ENCODE results near the gene EFNB1. TPM values are rescaled to one million over a fixed set of nuclear protein-coding genes. Genes with fewer than 3 reads are reported as not detected.

EFNB1 gene
- total RNA-seq, 1 experiment from 2014 or later: 31.1 TPM

- intact Hi-C loops (cut with micrococcal nuclease; ENCODE audit: unreplicated experiment): no loop called here
- Histone ChIP-seq H3K4me3 (no peak overlapping the region), H3K79me2 (ENCODE audit: low read depth) (no peaks in the 10 kb centered on the region), H2AFZ (no peak overlapping the region), H3K36me3 (ENCODE audit: low read depth) (no peaks in the 10 kb centered on the region), H3K9me2 (ENCODE audit: insufficient read depth) (no peaks in the 10 kb centered on the region), H3F3A (ENCODE audit: insufficient read depth, low read depth) (no peaks in the 10 kb centered on the region), H3K27me3 (ENCODE audit: insufficient read depth, low read depth) (no peaks in the 10 kb centered on the region), H3K4me2 (no peak overlapping the region), H3K4me1 (replicated peaks; ENCODE audit: insufficient read depth) (no peaks in the 10 kb centered on the region), H3K27ac (no peak overlapping the region), H4K20me1 (ENCODE audit: insufficient read depth) (no peaks in the 10 kb centered on the region), H3K9me3 (ENCODE audit: insufficient read depth, low read depth) (no peaks in the 10 kb centered on the region)
- CTCF ChIA-PET: no interaction called here
- no peak for DNase-seq
- POLR2A ChIA-PET (ENCODE audit: unreplicated experiment): no interaction called here
- TF ChIP-seq EZH2 (IDR thresholded peaks at IDR 0.05; ENCODE audit: low read depth) (no peak), CTCF (conservative IDR thresholded peaks at IDR 0.05) (no peak)
- no TSS peak for BruUV-seq (replicated peaks)
Measured at GRCh38 chrX:68877606-68878005, 48.8 kb downstream of the EFNB1 start.

GRCh38 chrX:68878977-68879645, 50.3 kb downstream of the EFNB1 start:
- Histone ChIP-seq H3F3A (ENCODE audit: insufficient read depth, low read depth) (no peaks in the 10 kb centered on the region), H4K20me1 (ENCODE audit: insufficient read depth) (no peaks in the 10 kb centered on the region), H3K27ac (no peak overlapping the region), H3K9me3 (ENCODE audit: insufficient read depth, low read depth) (no peaks in the 10 kb centered on the region), H3K4me1 (replicated peaks; ENCODE audit: insufficient read depth) (no peaks in the 10 kb centered on the region), H3K27me3 (ENCODE audit: insufficient read depth, low read depth) (no peaks in the 10 kb centered on the region), H3K4me2 (no peak overlapping the region), H3K79me2 (ENCODE audit: low read depth) (no peaks in the 10 kb centered on the region), H2AFZ (no peak overlapping the region), H3K36me3 (ENCODE audit: low read depth) (no peaks in the 10 kb centered on the region), H3K4me3 (no peak overlapping the region), H3K9me2 (ENCODE audit: insufficient read depth) (no peaks in the 10 kb centered on the region)
- ChIA-PET POLR2A (ENCODE audit: unreplicated experiment) (no interaction called here), CTCF (no interaction called here)
- intact Hi-C loops (cut with micrococcal nuclease; ENCODE audit: unreplicated experiment): no loop called here
- DNase-seq: peak in 1 of 2 experiments; percentile 9
- BruUV-seq (replicated peaks): no TSS peak
- TF ChIP-seq CTCF (conservative IDR thresholded peaks at IDR 0.05) (no peak), EZH2 (IDR thresholded peaks at IDR 0.05; ENCODE audit: low read depth) (no peak)

DNA sequence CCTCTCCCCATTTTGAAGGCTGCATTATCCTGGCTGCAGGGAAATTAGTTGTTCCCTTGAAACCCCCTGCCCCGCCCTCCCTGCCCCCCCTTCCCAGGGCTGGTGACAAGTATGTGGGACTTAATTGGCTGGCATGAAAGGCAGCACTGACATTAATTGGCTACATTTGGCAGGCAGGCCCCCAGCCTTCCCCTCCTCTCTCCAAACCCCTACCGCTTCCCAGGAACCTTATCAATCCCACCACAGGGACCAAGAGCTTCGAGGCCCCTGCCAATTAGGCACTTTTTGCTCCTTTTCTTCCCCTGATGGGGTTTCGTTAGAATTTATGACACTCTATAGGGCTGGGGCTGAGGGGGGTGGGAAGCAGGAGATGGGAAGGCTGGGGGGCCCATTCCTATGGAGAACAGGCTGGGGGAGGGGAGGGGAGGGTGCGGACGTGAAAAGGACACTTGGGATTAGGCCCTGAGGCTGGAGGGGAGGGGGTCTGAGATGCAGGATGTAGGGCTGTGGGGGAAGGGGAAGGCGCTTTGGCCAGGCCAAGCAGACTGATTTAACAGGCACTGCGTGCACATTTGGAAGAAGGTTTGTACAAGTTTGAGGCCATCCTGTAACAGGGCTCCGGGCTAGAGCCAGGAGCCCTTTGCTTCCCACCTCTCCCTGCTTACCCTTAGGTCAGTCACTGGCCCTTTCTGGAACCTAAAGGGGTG, 52.2 kb downstream of the EFNB1 start:
- CTCF ChIA-PET: no interaction called here
- Histone ChIP-seq H3K27ac (no peak overlapping the region), H3K36me3 (ENCODE audit: low read depth) (no peaks in the 10 kb centered on the region), H4K20me1 (ENCODE audit: insufficient read depth) (no peaks in the 10 kb centered on the region), H3K4me3 (no peak overlapping the region), H3K4me2 (no peak overlapping the region), H3K79me2 (ENCODE audit: low read depth) (no peaks in the 10 kb centered on the region), H3K4me1 (replicated peaks; ENCODE audit: insufficient read depth) (no peaks in the 10 kb centered on the region), H3K27me3 (ENCODE audit: insufficient read depth, low read depth) (0 out of 2 replicates have a peak, but pooled peaks cover 10% of the 10 kb centered on the region), H3K9me3 (ENCODE audit: insufficient read depth, low read depth) (no peaks in the 10 kb centered on the region), H2AFZ (no peak overlapping the region), H3F3A (ENCODE audit: insufficient read depth, low read depth) (no peaks in the 10 kb centered on the region), H3K9me2 (ENCODE audit: insufficient read depth) (no peaks in the 10 kb centered on the region)
- no TSS peak for BruUV-seq (replicated peaks)
- POLR2A ChIA-PET (ENCODE audit: unreplicated experiment): no interaction called here
- no peak for DNase-seq
- TF ChIP-seq CTCF (conservative IDR thresholded peaks at IDR 0.05) (no peak), EZH2 (IDR thresholded peaks at IDR 0.05; ENCODE audit: low read depth) (no peak)
- intact Hi-C loops (cut with micrococcal nuclease; ENCODE audit: unreplicated experiment): no loop called here
